MM.1S (cell line): ENCODE measurements around the gene C3orf62.

Experiments
- DNase-seq: peaks from one replicate; pipeline ENCODE4 v3.0.0-alpha.2; 2015
- H2AFZ ChIP-seq: fragments of 300-600 bp; sonication (generic); 2 replicates; pipeline ENCODE4 v1.6.0; 2016; ENCODE audit warnings: antibody characterized with exemption, low read length
- H3F3A ChIP-seq: fragments of 300-600 bp; sonication (generic); 2 replicates; pipeline ENCODE4 v1.6.1; 2016; ENCODE audit warnings: mild to moderate bottlenecking, antibody characterized with exemption, low read length, moderate library complexity, mixed read lengths; ENCODE audit not compliant: insufficient read depth
- H3K27ac ChIP-seq: fragments of 300-600 bp; sonication (generic); 2 replicates; pipeline ENCODE4 v1.5.1; 2016; ENCODE audit warnings: mild to moderate bottlenecking, low read length
- H3K27me3 ChIP-seq: fragments of 300-600 bp; sonication (generic); replicated peaks from 2 replicates; pipeline ENCODE4 v1.6.0; 2016; ENCODE audit warnings: low read length; ENCODE audit not compliant: insufficient read depth
- H3K36me3 ChIP-seq: fragments of 300-600 bp; sonication (generic); replicated peaks from 2 replicates; pipeline ENCODE4 v1.6.1; 2016; ENCODE audit warnings: mild to moderate bottlenecking, low read length, mixed read lengths; ENCODE audit not compliant: insufficient read depth
- H3K4me1 ChIP-seq: fragments of 300-600 bp; sonication (generic); 2 replicates; pipeline ENCODE4 v1.6.1; 2016; ENCODE audit warnings: low read length, mixed read lengths
- H3K4me2 ChIP-seq: fragments of 300-600 bp; sonication (generic); 2 replicates; pipeline ENCODE4 v1.6.0; 2016; ENCODE audit warnings: low read depth, low read length
- H3K4me3 ChIP-seq: fragments of 300-600 bp; sonication (generic); 2 replicates; pipeline ENCODE4 v1.5.1; 2016; ENCODE audit warnings: low read length, mixed read lengths
- H3K79me2 ChIP-seq: fragments of 300-600 bp; sonication (generic); 2 replicates; pipeline ENCODE4 v1.6.1; 2016; ENCODE audit warnings: mixed run types, low read length, mixed read lengths
- H3K9ac ChIP-seq: fragments of 300-600 bp; sonication (generic); 2 replicates; pipeline ENCODE4 v1.6.1; 2016; ENCODE audit warnings: low read length, mixed read lengths
- H3K9me2 ChIP-seq: fragments of 300-600 bp; sonication (generic); replicated peaks from 2 replicates; pipeline ENCODE4 v1.6.1; 2016; ENCODE audit warnings: mild to moderate bottlenecking, low read length, mixed read lengths; ENCODE audit not compliant: insufficient read depth
- H3K9me3 ChIP-seq: fragments of 300-600 bp; sonication (generic); replicated peaks from 2 replicates; pipeline ENCODE4 v1.6.1; 2016; ENCODE audit warnings: mild to moderate bottlenecking, low read length, mixed read lengths; ENCODE audit not compliant: insufficient read depth
- H4K20me1 ChIP-seq: fragments of 300-600 bp; sonication (generic); 2 replicates; pipeline ENCODE4 v1.6.1; 2016; ENCODE audit warnings: mild to moderate bottlenecking, low read length, moderate library complexity, mixed read lengths; ENCODE audit not compliant: insufficient read depth
- CTCF ChIP-seq: fragments of 300-600 bp; sonication (generic); IDR thresholded peaks from 2 replicates; pipeline ENCODE4 v1.5.1; 2016; ENCODE audit warnings: antibody characterized with exemption, low read length, mixed read lengths
- EZH2 ChIP-seq: fragments of 300-600 bp; sonication (generic); optimal IDR thresholded peaks from 2 replicates; pipeline ENCODE3; 2017; ENCODE audit warnings: low read depth, mild to moderate bottlenecking, antibody characterized with exemption, low read length, mixed read lengths
- EZH2phosphoT487 ChIP-seq: fragments of 300-600 bp; sonication (generic); IDR thresholded peaks from 2 replicates; pipeline ENCODE4 v1.6.1; 2018; ENCODE audit warnings: antibody characterized with exemption, low read length

The C3orf62 gene

GRCh38 chr3:49302613-49303012, 25.6 kb upstream of the C3orf62 start:
- no peak overlapping the region for H3K4me2 ChIP-seq
- no peak overlapping the region for H3K27ac ChIP-seq
- no peaks in the 10 kb centered on the region for H3K9me2 ChIP-seq
- H3K9ac ChIP-seq: no peak overlapping the region
- no peak for TF ChIP-seq EZH2phosphoT487
- no peak for TF ChIP-seq CTCF
- TF ChIP-seq EZH2: no peak
- DNase-seq: no peak
- no peaks in the 10 kb centered on the region for H3K4me1 ChIP-seq
- peaks cover 6% of the 10 kb centered on the region; the same call in 1 of the 2 replicates for H3K36me3 ChIP-seq
- H3K9me3 ChIP-seq: no peaks in the 10 kb centered on the region
- no peaks in the 10 kb centered on the region for H3K79me2 ChIP-seq
- H4K20me1 ChIP-seq: no peaks in the 10 kb centered on the region
- H2AFZ ChIP-seq: no peak overlapping the region
- H3K27me3 ChIP-seq: no peaks in the 10 kb centered on the region
- H3K4me3 ChIP-seq: no peak overlapping the region
- no peaks in the 10 kb centered on the region for H3F3A ChIP-seq

- Histone ChIP-seq H2AFZ (no peak overlapping the region), H3K36me3 (peaks cover 6% of the 10 kb centered on the region; the same call in 1 of the 2 replicates), H3K4me2 (no peak overlapping the region), H4K20me1 (no peaks in the 10 kb centered on the region), H3K9me2 (no peaks in the 10 kb centered on the region), H3K4me3 (no peak overlapping the region), H3K27me3 (no peaks in the 10 kb centered on the region), H3K9ac (no peak overlapping the region), H3F3A (no peaks in the 10 kb centered on the region), H3K9me3 (no peaks in the 10 kb centered on the region), H3K4me1 (no peaks in the 10 kb centered on the region), H3K79me2 (no peaks in the 10 kb centered on the region), H3K27ac (no peak overlapping the region)
- no peak for TF ChIP-seq EZH2
- TF ChIP-seq EZH2phosphoT487: no peak
- TF ChIP-seq CTCF: no peak
- no peak for DNase-seq
Observed at GRCh38 chr3:49300595-49300994, 23.6 kb upstream of the C3orf62 start.

GRCh38 chr3:49298511-49298910, 21.5 kb upstream of the C3orf62 start:
- Histone ChIP-seq H3K9ac (no peak overlapping the region), H3K4me2 (no peak overlapping the region), H3K4me1 (no peaks in the 10 kb centered on the region), H3K9me2 (no peaks in the 10 kb centered on the region), H3K9me3 (no peaks in the 10 kb centered on the region), H3K4me3 (no peak overlapping the region), H3K36me3 (peaks cover 6% of the 10 kb centered on the region; the same call in 1 of the 2 replicates), H2AFZ (no peak overlapping the region), H3K27ac (no peak overlapping the region), H3K27me3 (no peaks in the 10 kb centered on the region), H3F3A (no peaks in the 10 kb centered on the region), H3K79me2 (no peaks in the 10 kb centered on the region), H4K20me1 (no peaks in the 10 kb centered on the region)
- no peak for TF ChIP-seq EZH2
- TF ChIP-seq CTCF: no peak
- TF ChIP-seq EZH2phosphoT487: no peak
- no peak for DNase-seq
